GM20431 (cell line): ENCODE measurements around the gene RNF146.
"Not testable (repeated sequence)": the region's sequence is repeated elsewhere in the genome, so short reads cannot be mapped to it uniquely, and the experiment has no call there.

Source experiments
- in situ Hi-C: fragments of 300-500 bp; cut with MseI, MboI; formaldehyde crosslinking; loops from one replicate; pipeline ENCODE4 v1.15.0; 2020; ENCODE audit warnings: low sequenced_read_pairs; ENCODE audit not compliant: unreplicated experiment

Gene RNF146

DNA sequence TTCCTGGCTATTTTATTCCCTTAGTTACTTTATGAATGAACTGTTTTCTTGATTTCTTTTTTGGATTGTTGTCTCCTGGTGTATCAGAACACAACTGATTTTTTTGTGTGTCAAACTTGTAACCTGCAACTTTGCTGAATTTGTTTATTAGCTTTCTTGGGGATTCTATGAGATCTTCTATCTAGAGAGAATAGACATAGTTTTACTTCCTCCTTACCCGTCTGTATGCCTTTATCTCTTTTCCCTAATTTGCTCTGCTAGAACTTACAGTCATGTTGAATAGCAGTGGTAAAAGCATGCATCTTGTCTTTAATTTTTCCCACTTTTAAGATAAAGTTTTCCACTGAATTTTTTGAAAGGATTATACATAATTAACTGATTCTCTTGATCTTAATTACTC, 13.2 kb downstream of the RNF146 start:
- in situ Hi-C loops, result no loop called here

DNA sequence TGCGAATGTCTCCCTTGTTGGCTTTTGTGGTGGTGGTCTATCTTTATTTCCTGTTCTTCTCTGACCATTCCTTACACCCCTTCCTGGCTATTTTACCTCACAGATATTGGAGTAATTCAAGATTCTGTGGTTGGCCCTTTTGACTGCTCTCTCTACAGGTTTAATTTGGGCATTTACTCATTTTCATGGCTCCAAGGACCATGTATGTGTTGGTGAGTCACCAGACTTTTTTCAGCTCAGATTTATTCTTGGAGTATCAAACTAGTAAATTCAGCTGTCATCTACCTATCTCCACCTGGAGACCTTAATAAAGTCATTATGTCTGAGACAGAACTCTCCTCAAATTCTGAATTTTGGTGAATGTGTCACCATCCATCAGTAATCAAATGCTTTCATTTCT, 15.5 kb downstream of the RNF146 start:
- in situ Hi-C loops, result no loop called here

DNA sequence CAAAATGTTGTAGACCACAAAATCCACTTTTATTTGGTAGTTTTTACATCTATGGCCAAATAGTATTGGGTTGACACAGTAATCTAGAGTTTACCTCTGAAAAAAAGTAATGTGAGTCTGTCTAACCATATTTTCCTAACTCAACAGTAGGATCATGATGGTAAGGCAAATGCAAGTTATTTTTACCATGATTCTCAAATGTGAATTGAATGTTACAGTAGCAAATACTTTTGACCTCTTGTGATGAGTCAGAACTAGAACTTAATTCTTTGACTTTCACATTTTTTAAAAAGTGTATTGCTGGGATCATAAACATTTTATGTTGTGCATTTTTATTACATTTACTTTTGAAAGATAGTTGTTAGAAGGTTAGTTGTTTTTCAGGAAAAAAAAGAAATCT, 22.0 kb downstream of the RNF146 start:
- in situ Hi-C loops, result no loop called here

DNA sequence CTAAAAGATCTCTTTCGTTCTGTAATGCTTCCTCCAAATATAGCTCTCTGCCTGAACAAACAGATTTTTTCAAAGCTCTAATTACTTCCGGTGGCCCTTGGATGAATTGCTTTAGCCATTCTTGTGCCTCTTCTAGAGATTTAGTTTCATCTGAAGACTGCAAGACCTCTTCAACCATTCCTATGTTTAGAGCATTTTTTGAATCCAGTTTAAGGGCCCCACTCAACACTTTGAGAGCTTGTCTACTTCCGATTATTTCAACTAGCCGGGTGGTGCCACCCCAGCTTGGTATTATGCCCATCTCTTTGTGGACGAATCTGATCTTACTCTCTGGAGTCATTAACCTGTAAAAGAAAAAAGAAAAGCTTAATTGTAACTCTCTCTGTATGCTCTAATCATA, 23.3 kb downstream of the RNF146 start:
- in situ Hi-C loops, result no loop called here

DNA sequence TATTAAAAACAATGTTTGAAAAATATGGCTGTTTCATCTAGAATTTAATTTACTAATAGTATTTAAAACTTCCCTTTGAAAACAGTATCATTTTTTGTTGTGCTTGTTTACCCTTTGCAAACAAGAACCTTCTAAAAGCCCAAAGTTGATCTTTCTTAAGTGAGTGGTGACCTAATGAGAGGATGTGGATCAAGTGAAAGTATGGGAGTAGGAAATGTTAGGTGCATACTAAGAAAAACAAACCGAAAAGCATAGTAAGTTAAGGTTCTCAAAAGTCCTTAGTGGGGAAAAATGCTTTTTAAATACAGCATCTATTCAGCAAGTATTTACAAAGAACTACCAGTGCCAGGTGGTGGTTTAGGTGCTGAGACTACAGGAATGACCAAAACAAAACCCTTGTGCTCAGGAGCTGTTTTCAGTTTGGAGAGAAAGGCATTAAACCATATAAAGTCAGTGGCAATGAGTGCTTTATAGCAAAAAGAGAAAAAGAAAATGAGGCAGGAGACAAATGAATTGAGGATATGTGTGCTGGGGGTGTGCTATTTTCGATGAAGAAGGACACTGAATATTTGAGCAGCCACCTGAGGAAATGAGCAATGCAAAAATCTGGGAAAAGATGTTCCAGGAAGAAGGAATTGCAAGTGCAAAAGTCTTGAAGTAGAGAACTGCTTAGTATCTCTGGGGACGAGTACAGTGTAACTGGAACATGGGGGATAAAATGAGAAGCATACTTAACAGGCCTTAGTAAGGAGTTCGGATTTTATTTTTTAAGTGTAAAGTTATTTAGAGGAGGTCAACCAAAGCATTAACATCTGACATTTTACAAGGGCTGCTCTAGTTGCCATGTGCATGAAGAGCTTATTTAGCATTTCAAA, 24.0 kb downstream of the RNF146 start:
- in situ Hi-C loops, result no loop called here

DNA sequence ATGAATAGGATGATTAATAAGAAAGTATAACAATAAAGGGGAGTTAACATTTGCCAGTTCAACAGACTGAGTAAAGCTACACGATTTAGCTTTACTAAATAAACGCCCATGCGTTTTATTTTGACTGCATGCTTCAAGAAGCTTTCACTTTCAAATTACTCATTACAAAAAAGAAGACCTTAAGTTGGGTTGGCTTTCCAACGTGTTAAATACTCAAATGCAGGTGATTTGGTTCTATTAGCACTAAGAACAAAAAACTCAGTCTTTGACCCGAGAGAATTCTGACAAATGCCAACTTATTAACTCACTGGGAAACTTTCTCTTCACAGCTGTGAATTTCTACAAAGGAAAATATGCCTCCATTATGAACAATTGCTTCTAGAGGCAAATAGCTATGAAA, 24.8 kb downstream of the RNF146 start:
- in situ Hi-C loops, result no loop called here

DNA sequence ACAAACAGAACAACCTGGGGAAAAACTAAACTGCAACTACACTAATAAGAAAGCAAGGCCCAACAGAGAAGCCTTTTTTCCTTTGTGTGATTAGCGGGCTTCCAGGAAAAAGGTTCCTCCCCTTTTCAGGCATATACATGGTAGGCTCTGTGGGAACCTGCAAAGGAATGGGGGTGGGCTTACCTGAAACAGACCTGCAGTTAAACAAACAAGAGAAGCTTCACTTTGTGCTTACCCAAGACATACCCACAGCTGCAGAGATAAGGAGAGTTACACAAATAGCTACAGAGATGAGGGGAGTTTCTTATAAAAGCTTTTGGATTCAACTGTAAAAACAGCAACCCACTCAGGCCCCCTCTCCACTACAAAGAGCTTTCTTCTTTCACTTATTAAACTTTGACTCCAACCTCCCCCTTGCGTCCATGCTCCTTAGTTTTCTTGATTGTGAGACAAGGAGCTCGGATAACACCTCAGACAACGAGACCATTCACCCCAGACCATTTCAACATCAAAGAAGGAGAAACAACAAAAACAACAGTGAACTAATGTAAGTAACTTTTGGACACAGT, 30.9 kb downstream of the RNF146 start:
- in situ Hi-C loops, result no loop called here

DNA sequence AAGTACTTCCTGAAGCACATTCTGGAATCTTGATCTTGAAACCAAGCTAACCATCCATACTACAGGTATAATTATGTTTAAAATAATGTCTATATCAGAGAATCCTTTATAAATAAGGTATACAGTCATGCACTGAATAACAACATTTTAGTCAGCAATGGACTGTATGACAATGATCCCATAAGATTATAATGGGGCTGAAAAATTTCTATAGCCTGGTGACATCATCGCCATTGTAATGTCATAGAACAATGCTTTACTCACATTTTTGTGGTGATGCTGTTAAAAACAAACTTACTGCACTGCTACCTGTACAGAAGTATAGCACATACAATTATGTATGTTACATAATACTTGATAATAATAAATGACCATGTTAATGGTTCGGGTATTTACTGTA, 31.8 kb downstream of the RNF146 start:
- in situ Hi-C loops, result no loop called here

DNA sequence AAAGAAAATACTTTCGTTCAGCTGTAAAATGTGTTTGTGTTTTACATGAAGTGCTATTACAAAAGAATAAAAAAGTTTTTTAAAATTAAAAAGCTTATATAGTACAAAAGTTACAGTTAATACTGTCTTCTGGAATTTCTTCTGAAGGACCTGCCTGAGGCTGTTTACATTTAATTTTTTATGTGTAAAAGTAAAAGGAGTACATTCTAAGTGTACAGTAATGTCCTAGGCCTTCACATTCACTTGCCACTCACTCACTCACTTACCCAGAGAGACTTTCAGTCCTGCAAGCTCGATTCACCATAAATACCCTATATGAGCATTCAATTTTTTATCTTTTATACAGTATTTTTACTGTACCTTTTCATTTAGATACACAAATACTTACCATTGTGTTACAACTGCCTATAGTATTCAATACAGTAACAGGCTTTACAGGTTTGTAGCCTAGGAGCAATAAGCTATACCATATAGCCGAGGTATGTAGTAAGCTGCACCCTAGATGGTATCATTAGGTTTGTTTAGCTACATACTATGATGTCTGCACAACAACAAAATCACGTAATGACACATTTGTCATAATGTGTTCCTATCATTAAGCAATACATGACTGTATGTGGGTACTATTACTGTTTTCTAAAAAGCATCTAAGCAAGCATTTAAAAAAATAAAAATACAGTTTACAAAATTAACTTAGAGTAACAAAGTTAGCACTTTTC, 33.0 kb downstream of the RNF146 start:
- in situ Hi-C loops, result loop anchor here (25.0 kb wide), 1 partner anchor 113 kb away; no protein-coding TSS in a partner anchor

DNA sequence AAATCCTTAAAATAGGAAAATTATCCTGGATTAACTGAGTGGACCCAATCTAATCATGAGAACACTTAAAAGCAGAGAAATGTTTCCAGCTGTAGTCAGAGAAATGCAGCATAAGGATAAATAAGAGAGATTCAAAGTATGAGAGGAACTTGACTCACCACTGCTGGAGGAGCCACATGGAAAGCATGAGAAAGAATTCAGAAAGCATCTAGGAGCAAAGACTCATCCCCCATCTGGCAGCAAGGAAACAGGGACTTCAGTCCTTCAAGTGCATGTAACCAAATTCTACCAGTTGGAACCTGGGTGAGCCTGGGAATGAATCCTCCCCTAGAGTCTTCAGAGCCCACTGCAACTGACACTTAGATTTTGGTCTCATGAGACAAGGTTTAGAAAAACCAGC, 33.7 kb downstream of the RNF146 start:
- in situ Hi-C loops, result loop anchor here (25.0 kb wide), 1 partner anchor 112 kb away; no protein-coding TSS in a partner anchor

DNA sequence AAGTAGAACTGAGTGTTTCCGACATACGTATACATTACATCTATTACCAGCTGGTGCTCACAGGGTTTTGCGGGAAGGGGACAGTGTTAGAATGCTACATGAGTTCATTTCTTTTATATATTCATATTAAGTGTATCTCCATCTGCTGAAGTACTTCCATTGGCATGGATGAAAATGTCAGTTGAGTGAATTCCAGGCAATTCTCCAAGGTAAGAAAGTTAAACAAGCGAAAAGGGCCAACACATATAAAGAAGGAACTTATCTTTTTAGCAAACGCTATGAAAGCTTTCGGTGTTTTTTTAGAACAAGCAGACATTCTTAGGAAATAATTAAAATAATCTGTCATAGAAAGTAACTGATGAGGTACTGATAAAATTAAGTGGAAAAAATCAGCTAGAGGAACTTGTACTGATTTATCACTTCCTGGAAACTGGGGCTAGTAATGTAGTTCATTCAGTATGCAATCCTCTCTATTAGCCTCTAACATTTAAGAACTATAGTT, 34.6 kb downstream of the RNF146 start:
- in situ Hi-C loops, result loop anchor here (25.0 kb wide), 1 partner anchor 111 kb away; no protein-coding TSS in a partner anchor

DNA sequence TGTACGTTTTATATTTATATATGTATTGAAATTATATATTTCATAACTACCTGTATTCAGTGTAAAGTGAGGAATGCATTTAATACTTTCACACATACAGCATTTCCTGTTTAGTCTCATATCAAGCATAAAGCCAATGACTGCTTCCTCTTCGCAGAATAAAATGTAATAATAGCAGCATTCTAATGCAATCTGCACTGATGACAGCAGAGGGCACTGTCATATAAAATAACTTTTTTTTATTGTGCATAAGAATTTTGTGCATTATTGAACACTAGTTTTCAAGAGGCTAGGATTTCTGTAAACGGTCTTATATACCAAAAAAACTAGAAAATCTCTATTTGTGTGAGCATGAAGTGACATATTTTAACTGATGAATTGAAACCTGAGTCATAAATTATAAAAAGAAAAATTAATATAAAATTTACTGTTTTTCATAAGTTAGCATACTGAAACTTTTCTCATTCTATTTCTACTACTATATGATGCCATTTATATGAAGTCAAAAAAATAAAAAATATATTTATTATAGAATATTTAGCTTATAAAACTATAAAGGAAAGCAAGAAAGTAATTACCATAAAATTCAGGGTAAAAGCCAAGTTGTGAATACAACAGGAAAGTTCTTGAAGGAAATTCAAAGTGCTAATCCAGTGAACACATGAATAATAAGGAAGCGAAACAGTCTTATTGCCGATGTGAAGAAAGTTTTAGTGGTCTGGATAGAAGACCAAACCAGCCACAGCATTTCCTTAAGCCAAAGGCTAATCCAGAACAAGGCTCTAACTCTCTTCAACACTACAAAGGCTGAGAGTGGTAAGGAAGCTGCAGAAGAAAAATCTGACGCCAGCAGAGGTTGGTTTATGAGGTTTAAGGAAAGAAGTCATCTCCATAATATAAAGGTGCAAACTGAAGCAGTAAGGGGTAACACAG, 36.3 kb downstream of the RNF146 start:
- in situ Hi-C loops, result loop anchor here (25.0 kb wide), 1 partner anchor 109 kb away; no protein-coding TSS in a partner anchor

DNA sequence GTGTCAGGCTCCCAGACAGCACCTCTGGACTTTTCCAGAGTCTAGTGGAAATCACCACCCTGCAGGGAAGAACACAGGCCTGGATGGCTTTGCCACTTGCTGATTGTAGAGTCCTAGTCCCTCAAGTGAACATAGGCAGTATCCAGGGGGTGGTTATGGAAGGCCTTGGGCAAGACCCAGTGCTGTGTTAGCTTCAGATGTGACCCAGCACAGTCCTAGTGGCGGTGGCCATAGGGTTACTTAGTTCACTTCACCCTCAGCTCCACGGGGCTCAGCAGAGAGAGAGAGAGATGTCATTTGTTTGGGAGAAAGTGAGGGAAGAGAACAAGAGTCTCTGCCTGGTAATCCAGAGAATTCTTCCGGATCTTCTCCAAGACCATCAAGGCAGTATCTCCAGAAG, 37.3 kb downstream of the RNF146 start:
- in situ Hi-C loops, result loop anchor here (25.0 kb wide), 1 partner anchor 108 kb away; no protein-coding TSS in a partner anchor

DNA sequence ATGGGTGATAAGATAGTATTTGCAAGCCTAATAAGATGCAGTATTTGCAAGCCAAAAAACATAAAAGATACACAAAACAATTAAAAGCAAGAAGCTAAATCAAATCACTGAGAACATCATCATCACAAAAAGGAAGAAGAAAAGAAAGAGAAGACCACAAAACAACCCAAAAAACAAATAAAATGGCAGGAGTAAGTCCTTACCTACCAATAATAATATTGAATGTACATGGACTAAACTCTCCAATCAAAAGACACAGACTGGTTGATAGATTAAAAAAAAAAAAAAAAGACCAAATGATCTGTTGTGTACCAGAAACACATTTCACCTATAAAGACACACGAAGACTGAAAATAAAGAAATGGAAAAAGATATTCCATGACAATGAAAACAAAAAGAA, 39.1 kb downstream of the RNF146 start:
- in situ Hi-C loops, result loop anchor here (25.0 kb wide), 1 partner anchor 107 kb away; no protein-coding TSS in a partner anchor

DNA sequence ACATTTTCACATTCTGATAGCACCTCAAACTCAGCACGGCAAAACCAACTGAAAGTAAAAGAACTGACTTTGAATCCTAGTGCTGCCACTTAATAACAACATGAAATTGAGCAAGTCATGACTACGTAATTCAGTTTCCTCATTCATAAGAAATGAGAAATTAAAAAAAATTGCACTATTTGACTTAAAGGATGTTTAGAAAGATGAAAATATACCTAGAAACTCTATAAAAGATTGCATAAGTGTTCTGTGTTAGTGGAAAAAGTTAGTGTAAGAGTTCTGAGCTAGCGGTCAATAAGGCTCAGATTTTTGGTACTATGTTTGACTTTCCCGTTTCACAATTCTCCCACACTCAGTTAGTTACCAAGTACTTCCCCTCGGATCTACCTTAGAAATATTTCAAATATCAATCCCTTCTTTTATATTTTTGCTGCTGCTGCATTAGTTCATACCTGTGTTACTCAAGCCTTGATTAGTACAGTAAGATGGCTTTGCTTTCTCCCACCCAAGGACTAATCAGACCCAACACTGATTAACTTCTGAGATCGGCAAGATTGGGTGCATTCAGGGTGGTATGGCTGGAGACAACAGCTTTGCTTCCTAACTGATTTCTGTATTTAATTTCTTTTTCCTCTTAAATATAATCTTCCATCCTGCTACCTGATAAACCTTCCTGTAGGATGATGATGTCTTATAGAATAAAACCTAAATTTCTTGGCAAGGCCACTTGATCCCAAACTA, 50.9 kb downstream of the RNF146 start:
- in situ Hi-C loops, result loop anchor here (25.0 kb wide), 1 partner anchor 95 kb away; no protein-coding TSS in a partner anchor

DNA sequence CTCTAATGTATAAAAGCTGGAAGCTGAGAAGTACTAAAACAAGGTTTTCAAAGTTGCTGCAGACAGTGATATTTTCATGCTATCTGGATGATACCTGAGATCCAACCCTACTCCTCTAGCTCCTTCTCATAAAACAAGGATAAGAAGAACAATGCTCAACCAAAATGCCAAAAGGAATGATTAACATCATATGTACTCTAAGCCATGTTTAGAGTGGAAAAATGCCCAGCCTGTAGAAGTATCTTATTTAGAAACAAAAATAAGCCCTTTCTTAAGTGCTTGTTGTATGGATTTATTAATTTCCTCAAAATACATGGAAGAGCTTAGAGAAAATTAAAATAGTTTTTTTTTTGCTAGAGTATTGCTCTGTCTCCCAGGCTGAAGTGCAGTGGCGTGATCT, 53.0 kb downstream of the RNF146 start:
- in situ Hi-C loops, result loop anchor here (25.0 kb wide), 1 partner anchor 93 kb away; no protein-coding TSS in a partner anchor

DNA sequence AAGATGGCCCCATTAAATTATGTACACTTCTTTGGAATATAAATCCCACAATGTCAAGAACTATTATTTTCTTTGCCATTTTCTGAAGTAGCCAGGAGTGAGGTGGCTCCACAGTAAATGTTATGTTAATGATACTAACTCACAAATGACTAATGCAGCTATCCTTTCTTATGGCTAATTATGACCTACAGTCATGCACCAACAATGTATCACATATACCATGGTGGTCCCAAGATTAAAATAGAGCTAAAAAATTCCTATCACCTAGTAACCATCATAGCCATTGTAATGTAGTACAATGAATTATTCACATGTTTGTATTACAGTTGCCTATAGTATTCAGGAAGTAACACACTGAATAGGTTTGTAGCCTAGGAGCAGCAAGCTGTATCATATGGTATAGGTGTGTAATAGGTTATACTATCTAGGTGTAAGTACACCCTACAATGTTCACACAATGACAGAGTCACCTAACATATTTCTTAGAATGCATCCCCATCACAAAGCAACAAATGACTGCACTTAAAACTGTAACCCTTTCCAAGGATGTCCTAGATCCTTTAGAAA, 61.5 kb downstream of the RNF146 start:
- in situ Hi-C loops, result no loop called here

DNA sequence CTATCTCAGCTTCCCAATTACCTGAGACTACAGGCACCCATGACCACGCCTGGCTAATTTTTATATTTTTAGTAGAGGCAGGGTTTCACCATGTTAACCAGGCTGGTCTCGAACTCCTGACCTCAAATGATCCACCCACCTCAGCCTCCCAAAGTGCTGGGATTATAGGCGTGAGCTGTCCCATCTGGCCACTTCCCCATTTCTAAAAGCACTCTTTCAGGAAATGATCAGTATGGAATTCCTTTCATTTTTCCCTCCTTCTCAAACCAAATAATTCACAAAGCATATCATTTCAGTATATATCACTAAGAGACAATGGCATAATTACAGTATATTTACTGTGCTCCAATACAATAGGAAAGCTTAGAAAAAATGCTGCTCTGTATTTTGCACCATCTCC, 64.6 kb downstream of the RNF146 start:
- in situ Hi-C loops, result not testable (repeated sequence)
